Kidney glomerular epithelial cell (primary cell): ENCODE results near the gene BMERB1.

Experiments
- DNase-seq: peaks from one replicate; lab custom pipeline; 2025; lab: John Stamatoyannopoulos, UW

Gene BMERB1

DNA sequence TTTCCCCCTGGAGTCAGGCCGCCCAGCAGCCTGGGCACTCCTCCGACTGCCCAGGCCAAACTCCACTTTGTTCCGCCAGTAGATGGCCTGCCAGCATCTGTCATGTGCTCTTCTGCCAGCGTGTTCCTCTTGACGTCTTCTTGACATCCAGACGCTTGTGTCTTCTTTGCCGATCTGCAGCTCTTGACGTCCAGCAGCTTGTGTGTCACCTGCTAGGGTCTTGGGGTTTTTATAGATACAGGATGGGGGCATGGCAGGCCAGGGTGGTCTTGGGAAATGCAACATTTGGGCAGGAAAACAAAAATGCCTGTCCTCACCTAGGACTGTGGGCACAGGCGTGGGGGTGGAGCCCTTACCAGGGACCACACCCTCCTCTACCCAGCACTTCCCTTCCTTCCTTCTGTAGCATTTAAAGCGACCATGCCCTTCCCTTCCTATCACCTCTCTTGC is 88.7 kb downstream of the BMERB1 start:
- DNase-seq = no peak

DNA sequence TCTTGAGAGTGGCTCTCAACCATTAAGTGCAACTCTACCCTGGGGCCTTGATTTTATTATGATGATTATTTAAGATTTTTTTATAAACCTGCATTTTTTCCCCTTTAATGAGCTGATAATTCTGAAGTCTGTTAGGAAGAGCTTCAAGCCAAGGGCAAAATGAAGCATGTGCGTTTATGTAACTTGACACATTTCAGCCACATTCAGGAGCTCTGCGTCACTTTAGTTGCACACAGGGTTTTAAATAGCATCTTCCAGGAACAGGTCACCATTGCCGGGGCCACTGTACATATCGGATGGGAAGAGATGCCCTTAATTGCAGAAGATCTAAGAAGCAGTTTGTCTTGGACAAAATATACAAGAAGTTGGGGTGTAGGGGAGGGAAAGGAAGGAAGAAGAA is 89.6 kb downstream of the BMERB1 start:
- DNase-seq = no peak

DNA sequence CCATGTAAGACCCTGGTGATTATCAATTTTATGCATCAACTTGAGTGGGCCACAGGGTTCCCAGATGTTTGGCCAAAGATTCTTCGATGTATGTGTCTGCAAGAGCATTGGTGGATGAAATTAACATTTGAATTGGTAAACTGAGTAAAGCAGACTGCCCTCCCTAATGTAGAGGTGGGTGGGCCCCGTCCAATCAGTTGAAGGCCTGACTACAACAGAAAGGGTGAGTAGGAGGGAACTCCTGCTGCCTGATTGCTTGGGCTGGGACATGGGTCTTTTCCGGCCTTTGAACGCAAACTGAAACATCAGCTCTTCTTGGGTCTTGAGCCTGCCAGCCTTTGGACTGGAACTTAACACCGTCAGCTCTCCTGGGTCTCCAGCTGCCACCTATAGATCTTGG is 90.6 kb downstream of the BMERB1 start:
- no peak for DNase-seq

DNA sequence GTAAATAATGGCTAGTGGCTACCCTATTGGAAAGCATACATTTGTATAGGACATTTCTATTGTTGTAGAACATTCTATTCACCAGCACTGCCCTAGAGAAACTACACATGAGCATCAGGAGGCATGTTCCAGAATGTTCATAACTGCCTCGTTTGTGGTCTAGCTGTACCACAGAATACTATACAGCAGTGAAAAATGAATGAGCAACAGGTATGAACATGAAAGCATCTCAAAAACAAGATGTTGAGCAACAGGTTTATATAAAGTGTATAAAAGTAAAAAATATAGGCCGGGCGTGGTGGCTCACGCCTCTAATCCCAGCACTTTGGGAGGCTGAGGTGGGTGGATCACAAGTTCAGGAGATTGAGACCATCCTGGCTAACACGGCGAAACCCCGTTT is 91.7 kb downstream of the BMERB1 start:
- DNase-seq = no peak

DNA sequence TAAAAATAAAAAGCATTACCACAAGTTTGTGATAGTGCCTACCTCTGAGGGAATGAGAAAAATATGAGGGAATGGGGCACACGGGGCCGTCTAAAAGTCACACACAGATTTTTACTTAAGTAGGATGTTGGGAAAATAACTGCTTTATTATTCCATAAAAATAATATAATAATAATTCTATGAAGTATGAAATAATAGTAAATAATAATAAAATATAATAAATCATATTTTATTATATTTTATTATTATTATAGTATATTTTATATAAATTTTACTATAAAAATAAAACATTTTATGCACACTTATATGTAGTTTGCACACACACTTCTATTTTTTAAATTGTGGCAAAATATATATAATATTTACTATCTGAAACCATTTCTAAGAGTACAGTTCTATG is 92.3 kb downstream of the BMERB1 start:
- DNase-seq = no peak

DNA sequence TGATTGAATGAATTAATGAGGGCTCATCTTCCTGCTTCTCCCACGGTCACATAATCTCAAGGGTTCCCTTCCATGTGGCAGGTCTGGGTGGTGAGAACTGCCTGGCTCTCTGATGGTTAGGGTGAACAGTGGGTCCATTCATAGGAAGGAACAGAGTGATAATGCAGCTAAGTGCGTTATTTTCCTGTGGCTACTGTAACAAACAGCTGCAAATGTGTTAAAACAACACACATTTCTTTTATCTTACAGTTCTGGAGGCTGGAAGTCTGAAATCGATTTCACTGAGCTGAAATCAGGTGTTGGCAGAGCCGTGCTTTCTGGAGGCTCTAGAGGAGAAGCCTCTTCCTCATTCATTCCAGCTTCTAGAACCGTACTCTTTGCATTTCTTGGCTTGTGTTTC is 95.3 kb downstream of the BMERB1 start:
- no peak for DNase-seq

DNA sequence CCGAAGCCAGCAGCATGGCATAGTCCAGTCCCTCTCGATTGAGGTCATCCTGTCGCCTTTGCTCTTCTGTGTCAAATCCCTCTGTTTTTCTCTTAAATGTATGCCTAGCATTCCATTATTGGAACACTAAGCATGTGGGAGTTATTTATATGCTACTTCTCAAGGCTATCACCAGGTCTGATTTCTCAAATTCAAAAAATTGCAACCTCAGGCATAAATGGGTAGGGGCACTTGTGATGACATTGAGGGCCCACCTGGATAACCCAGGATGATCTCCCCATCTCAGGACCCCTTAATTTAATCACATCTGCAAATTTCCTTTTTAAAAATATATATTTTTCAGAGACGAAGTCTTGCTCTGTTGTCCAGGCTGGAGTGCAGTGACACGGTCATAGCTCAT is 95.7 kb downstream of the BMERB1 start:
- no peak for DNase-seq

DNA sequence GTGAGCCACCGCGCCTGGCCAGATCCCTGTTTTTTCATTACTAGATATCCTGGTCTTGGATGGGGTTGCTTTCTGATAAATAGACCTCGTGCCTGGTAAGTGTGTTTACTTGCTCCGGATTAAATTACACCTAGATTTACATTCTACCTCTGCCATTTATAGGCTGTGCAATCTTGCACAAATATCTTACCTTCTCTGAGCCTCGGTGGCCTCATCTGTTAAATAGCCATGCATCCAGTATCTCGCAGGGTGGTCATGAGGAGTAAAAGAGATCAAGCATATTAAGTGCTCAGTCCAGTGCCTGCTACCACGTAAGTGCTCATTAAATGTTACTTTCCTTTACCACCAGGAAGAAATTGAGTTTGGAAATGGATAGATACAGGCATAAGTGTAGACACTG is 98.4 kb downstream of the BMERB1 start:
- DNase-seq = no peak

DNA sequence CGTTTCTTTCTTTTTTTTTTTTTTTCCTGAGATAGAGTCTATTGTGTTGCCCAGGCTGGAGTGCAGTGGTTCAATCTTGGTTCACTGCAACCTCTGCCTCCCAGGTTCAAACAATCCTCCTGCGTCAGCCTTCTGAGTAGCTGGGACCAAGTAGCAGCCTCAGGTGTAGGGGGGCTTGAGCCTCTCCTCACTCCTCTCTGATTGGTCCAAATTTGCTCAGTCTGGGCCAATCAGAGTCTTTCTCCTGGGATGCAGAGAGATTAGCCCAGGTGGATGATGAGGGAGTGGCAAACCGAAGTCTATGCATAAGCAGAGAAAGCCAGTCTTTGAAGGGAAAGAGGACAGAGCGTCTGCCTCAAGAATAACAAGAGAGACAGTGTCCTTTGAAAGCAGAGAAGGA is 99.0 kb downstream of the BMERB1 start:
- no peak for DNase-seq

DNA sequence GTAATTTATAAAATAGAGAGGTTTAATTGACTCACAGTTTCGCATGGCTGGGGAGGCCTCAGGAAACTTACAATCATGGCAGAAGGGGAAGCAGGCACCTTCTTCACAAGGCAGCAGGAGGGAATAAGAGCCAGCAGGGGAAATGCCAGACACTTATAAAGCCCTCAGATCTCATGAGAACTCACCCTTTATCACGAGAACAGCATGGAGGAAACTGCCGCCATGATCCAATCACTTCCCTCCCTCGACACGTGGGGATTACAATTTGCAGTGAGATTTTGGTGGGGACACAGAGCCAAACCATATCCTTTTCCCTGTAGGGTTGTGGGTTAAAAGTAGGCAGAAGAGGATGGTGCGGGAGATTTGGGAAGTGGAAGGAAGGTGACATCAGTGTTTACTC is 101.4 kb downstream of the BMERB1 start:
- no peak for DNase-seq

DNA sequence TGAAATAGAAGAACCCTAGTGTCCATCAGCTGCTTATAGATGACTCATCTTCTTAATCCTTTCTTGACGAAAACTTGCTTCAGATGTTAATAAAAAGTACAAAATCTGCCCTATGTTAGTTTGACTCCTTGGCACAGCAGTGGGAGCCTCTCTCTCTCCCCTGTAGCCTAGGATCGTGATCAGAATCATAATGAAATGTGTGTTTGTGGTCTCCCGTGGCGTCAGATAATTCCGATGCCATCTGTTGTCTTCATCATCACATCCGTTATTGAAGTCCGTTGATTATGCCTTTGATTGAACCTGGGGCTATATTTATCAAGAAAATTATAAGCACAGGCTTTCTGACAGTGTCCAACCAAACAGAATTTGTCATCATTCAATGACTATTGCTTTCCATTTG is 102.5 kb downstream of the BMERB1 start:
- DNase-seq = no peak

DNA sequence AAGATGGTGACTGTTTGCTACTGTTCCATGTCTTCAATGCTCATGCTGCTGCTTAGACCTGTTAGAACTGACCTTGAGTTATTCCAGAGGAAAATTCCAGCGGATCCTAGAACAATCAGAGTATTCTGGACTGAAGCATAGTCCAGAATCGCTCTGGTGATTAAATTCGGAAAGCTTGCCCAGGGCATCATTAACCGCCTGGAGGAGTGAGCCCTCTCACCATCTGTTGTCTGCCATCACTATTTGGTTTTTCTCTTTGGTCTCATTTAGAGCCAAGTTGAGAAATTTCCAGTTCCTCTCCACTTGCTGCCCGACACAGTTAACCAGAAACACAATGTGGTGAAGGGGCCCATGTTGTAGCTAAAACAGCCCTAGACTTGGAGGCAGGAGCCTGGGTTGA is 104.1 kb downstream of the BMERB1 start:
- no peak for DNase-seq

DNA sequence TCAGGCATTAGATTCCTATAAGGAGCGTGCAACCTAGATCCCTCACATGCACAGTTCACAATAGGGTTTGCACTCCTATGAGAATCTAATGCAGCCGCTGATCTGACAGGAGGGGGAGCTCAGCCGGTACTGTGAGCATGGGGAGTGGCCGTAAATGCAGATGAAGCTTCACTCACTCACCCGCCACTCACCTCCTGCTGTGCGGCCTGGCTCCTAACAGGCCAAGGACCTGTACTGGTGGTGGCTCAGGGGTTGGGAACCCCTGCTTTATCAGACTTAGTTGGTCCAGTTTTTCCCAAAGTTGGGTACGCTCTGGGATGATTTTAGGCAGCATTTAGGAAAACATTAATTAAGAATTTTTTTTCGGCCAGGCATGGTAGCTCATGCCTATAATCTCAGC is 104.8 kb downstream of the BMERB1 start:
- DNase-seq = no peak

DNA sequence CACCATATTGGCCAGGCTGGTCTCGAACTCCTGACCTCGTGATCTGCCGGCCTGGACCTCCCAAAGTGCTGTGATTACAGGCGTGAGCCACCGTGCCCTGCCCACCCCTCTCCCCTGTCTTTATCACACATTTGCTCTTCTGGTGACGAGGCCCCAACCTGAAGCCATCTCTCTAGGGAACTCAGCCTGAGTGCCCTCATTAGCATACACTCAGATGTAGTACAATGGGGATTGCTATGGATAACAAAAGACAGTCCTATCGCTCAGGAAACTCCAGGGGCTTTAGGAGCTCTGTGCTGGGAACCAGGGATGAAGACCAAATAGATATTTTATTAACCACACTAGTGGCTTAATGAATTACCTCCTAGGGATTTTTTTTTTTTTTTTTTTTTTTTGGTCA is 107.9 kb downstream of the BMERB1 start:
- no peak for DNase-seq

DNA sequence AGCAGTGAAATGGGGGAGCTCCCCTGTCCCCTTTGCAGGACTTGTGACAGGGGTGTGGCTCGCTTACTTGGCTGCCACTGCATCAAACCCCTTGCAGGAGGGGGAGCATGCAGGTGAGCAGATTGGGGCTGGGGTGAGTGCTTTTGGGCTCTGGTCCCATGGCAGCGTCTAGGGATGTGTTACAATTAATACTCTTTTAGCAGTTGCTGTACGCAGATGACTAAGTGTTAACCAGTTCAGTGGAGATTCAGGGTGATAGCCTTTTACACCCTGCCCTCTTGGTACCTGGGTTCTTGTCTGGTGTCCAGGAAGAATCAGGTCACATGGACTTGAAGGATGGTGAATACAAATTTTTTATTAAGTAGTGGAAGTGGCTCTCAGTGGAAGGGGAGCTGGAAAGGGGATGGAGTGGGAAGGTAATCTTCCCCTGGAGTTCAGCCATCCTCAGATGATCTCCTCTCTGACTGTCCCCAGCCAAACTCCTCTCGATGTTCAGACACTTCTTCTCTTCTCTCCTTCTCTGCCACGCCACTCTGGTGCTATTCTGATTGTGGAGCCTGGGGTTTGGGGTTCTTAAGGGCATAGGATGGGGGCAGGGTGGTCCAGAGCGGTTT is 108.5 kb downstream of the BMERB1 start:
- no peak for DNase-seq

DNA sequence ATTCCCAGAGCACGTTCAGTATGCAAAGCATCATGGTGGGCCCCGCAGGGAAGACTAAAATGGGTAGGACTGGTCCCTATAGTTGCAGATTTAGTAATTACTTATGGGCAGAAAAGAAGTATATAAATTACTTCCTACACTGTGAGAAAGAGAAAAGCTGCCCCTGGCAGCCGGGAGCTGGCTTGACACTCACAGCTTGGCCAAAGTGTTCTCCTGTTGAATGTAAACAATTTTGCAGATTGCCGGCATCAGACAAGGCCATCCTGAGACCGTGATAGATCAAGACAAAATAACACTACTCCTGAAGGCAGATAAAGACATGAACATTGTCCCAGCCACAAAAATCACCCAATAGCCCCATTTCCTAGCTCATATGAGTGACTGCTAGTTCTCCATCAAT is 110.0 kb downstream of the BMERB1 start:
- DNase-seq = no peak

DNA sequence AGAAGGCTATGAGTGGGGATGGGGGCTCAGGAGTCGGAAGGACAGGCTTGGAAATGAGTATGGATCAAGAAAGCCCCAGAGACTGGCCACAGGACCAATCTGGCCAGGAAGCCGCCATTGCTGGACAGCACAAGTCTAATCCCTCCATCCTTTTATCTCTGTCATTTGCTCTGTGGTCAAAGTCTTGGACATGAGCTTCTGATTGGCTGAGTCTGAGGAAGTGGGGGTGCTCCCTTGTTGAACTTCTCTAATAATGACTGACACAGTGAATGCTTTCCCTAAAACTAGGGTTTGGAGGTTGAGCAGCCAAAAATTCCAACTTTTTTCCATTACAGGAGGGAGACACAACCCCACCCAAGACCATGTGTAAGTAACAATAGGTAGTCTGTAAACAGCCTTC is 111.2 kb downstream of the BMERB1 start:
- no peak for DNase-seq

DNA sequence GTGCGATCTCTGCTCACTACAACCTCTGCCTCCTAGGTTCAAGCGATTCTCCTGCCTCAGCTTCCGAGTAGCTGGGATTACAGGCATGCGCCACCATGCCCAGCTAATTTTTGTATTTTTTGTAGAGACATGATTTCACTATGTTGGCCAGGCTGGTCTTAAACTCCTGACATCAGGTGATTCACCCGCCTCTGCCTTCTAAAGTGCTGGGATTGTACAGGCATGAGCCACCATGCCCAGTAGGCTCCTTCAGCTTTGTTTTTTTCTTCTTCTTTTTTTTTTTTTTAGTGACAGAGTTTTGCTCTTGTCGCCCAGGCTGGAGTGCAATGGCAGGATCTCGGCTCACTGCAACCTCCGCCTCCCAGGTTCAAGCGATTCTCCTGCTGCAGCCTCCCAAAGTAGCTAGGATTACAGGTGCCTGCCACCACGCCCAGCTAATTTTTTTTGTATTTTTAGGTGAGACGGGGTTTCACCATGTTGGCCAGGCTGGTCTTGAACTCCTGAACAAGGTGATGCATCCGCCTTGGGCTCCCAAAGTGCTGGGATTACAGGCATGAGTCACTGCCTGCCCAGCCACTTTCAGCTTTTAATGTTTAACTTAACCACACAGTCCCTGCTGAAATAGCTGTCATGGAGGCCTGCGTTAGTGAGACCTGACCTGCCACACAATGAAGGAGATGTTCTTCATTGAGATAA is 112.8 kb downstream of the BMERB1 start:
- peak; percentile 11 for DNase-seq

DNA sequence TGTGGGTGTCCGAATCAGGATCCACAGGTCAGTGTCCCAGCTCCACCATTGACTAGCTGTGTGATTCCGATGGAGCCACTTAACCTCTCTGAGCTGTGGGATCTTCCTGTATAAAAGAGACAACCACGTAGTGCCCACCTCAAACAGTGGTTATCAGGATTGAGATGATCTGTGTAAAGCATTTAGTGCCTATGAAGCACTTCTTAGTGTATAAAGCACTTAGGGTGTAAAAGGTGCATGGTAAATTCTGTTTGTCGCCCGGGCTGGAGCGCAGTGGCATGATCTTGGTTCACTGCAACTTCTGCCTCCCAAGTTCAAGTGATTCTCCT is 113.3 kb downstream of the BMERB1 start:
- DNase-seq = no peak

DNA sequence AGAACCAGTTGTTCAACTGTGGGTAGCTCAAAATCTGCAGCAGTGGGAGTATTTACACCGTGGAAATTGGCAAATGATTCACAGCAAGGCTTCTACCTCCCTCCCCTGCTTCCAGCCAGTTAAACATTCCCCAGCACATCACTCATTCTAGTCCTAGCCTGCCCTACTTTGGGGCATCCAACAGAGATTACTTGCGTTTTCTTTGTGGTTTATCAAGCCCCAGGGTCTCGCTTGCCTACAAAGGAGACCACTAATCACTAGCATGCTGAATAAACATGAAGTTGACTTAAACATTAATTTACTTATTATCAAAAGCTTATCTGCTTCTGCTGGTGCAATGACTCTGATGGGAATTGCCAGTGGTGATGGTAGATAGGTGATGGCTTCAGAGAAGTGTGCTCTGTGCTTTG is 114.1 kb downstream of the BMERB1 start:
- DNase-seq = peak; percentile 58

DNA sequence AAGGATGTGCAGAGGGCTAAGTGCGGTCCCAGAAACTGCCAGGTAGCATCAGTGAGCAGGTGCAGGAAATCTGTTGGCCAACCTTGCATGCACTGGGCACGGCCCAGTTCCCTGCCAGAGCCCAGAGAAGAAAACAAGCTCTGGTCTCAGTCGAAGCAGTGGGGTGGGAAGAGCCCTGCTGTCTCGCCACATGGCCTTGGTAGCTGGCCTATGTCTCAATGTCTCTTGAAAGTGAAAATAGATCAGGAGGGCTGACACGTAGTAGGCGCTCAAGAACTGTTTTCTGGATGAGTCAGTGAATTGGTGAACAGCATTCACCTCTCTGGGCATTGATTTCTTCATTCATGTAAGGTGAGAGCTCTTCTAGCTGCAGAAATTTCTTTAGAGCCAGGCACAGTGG is 118.1 kb downstream of the BMERB1 start:
- DNase-seq = no peak

DNA sequence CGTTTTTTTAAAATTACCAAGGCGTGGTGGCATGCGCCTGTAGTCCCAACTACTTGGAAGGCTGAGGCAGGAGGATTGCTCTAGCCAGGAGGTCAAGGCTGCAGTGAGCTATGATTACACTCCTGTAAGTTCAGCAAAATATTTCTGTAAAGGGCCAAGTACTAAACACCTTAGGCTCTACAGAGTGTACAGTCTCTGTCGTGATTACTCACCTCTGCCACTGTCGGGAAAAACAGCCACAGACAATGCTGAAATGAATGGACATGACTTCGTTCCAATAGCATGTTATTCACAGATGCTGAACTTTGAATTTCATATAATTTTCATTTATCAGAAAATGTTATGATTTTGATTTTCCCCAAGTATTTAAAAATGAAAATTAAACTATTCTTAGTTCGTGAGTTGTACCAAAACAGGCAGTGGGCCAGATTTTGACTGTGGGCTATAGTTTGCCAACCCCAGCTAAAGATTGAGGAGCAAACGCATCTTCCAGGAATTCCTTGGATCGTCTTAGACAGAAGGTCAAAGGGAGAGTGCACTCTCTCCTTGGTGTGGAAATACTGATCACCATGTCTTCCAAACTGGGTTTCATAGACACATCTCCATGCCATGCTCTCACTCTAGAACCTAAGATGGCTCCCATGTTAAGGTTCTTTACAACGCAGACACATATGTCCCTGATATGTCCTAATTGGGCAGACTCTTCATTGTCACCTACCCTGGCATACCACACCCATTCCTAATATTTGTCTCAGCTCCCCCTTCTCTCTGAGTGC is 119.1 kb downstream of the BMERB1 start:
- DNase-seq = no peak

DNA sequence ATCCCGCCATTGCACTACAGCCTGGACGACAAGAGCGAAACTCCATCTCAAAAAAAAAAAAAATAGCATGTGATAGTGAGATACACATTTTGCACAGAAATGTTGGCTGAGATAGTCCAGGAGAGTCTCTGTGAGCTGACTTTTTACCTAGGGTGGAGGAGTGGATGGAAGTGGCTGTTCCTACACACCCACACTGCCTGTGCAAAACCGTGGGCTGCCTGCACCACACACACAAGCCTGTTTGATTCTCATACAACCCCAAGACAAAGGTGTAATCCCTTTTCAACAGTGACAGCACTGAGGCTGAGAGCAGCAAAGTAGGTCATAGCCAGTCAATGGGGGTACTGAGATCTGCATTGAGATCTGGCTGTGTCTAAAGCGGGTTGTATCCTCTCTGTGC is 121.7 kb downstream of the BMERB1 start:
- DNase-seq = no peak

DNA sequence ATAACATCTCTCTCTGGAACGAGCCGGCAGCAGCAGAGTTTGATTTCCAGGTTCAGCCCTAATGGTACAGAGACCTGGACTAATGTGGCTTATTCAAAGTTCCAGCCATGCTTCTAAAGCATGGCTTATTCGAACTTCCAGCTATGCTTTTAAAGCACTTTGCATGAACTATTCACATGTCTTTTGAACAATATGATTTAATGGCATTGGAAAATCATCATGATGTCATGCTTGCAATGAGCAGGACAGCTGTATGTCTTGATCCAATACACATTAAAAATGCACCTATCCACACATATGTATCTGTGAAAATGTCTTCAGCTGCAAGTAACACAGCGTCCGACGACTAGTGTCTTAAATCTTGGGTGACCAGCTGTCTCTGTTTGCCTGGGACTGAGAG is 122.9 kb downstream of the BMERB1 start:
- DNase-seq = no peak
